Measurements from ENCODE around the gene TGFBR2.

GRCh38 chr3:30675774-30676173 is 69.4 kb downstream of the TGFBR2 start:
- TF ChIP-seq CTCF (IDR thresholded peaks at IDR 0.05) (no peak), EP300 (IDR thresholded peaks at IDR 0.05) (no peak)
